IMR-90 (cell line): Measurements from ENCODE around the gene ZCCHC24. TPM values are rescaled to one million over a fixed set of nuclear protein-coding genes. Genes with fewer than 3 reads are reported as not detected.

Experiments used
- ATAC-seq: fragments of 200-7000 bp; cut with Tn5 transposase; 2 replicates; pipeline ENCODE4 v1.9.1; 2020; ENCODE audit warnings: low read depth, mild to moderate bottlenecking, moderate library complexity
- BruUV-seq: library from RNA; stranded (reverse); fragments of 400-500 nt; replicated peaks from 2 replicates; lab custom pipeline; 2021; lab: Mats Ljungman, UMichigan
- CTCF ChIA-PET: fragments of 300-600 bp; formaldehyde crosslinking; extraction: SDS; loops from one replicate; lab custom pipeline; 2021; ENCODE audit warnings: antibody characterized with exemption; lab: Yijun Ruan, JAX
- POLR2A ChIA-PET: fragments of 300-600 bp; sonication (Branson Sonifier 250); formaldehyde crosslinking; loops from one replicate; lab custom pipeline; 2022; ENCODE audit warnings: antibody characterized with exemption; ENCODE audit not compliant: unreplicated experiment; lab: Charles Lee
- DNase-seq: peaks from one replicate; pipeline ENCODE4 v3.0.0; 2013
- H2AFZ ChIP-seq: replicated peaks from 2 replicates; pipeline ENCODE3; 2013; ENCODE audit warnings: low read length, mild to moderate bottlenecking; ENCODE audit not compliant: poor library complexity
- H2AK5ac ChIP-seq: 2 replicates; pipeline ENCODE4 v1.6.1; 2013; ENCODE audit warnings: low read depth, low read length, inconsistent platforms
- H2AK9ac ChIP-seq: replicated peaks from 2 replicates; pipeline ENCODE3; 2013; ENCODE audit warnings: mild to moderate bottlenecking, low read depth, low read length, moderate library complexity; ENCODE audit not compliant: poor library complexity
- H2BK120ac ChIP-seq: 2 replicates; pipeline ENCODE4 v1.6.1; 2013; ENCODE audit warnings: low read depth, low read length, inconsistent platforms
- H2BK15ac ChIP-seq: 3 replicates; pipeline ENCODE4 v1.6.1; 2013; ENCODE audit warnings: low read depth, low read length, inconsistent platforms
- H2BK20ac ChIP-seq: 2 replicates; pipeline ENCODE4 v1.6.1; 2013; ENCODE audit warnings: low read depth, mild to moderate bottlenecking, inconsistent platforms, low read length, moderate library complexity
- H2BK5ac ChIP-seq: 2 replicates; pipeline ENCODE4 v1.6.1; 2013; ENCODE audit warnings: mild to moderate bottlenecking, low read depth, low read length, inconsistent platforms; ENCODE audit not compliant: poor library complexity, severe bottlenecking
- H3K14ac ChIP-seq: replicated peaks from 2 replicates; pipeline ENCODE4 v1.6.1; 2013; ENCODE audit warnings: low read depth, low read length, inconsistent platforms
- H3K18ac ChIP-seq: 2 replicates; pipeline ENCODE4 v1.6.1; 2013; ENCODE audit warnings: low read depth, low read length, control low read depth
- H3K23ac ChIP-seq: 2 replicates; pipeline ENCODE4 v1.6.1; 2013; ENCODE audit warnings: low read depth, low read length, inconsistent platforms
- H3K27ac ChIP-seq: 2 replicates; pipeline ENCODE4 v1.5.1; 2013; ENCODE audit warnings: mild to moderate bottlenecking, control low read depth, low read length; ENCODE audit not compliant: insufficient read depth
- H3K27me3 ChIP-seq: 2 replicates; pipeline ENCODE4 v1.6.1; 2013; ENCODE audit warnings: low read length; ENCODE audit not compliant: control insufficient read depth, insufficient read depth
- H3K36me3 ChIP-seq: 2 replicates; pipeline ENCODE4 v1.6.1; 2013; ENCODE audit warnings: low read length, mixed read lengths; ENCODE audit not compliant: control insufficient read depth, insufficient read depth
- H3K4ac ChIP-seq: 2 replicates; pipeline ENCODE4 v1.6.1; 2013; ENCODE audit warnings: low read depth, low read length, inconsistent platforms
- H3K4me1 ChIP-seq: 2 replicates; pipeline ENCODE4 v1.6.1; 2013; ENCODE audit warnings: low read length, mixed read lengths; ENCODE audit not compliant: control insufficient read depth, insufficient read depth
- H3K4me2 ChIP-seq: 2 replicates; pipeline ENCODE4 v1.6.1; 2013; ENCODE audit warnings: low read depth, mild to moderate bottlenecking, control low read depth, low read length, moderate library complexity
- H3K4me3 ChIP-seq: 2 replicates; pipeline ENCODE4 v1.5.1; 2013; ENCODE audit warnings: low read depth, mild to moderate bottlenecking, control low read depth, low read length, moderate library complexity; ENCODE audit not compliant: insufficient read depth
- H3K56ac ChIP-seq: 2 replicates; pipeline ENCODE4 v1.6.1; 2013; ENCODE audit warnings: low read length, inconsistent platforms; ENCODE audit not compliant: insufficient read depth; ENCODE audit errors: extremely low read depth
- H3K79me1 ChIP-seq, 2 experiments: 2 replicates each; pipeline ENCODE4 v1.6.1; 2013; ENCODE audit warnings: low read length in 2 of 2, inconsistent platforms in 1 of 2, low read depth in 1 of 2
- H3K9ac ChIP-seq: 2 replicates; pipeline ENCODE4 v1.6.1; 2013; ENCODE audit warnings: low read depth, low read length, control low read depth
- H3K9me1 ChIP-seq: 2 replicates; pipeline ENCODE4 v1.6.1; 2013; ENCODE audit warnings: low read length, inconsistent platforms; ENCODE audit not compliant: insufficient read depth
- H3K9me3 ChIP-seq: 2 replicates; pipeline ENCODE4 v1.6.1; 2013; ENCODE audit warnings: low read length; ENCODE audit not compliant: control insufficient read depth, insufficient read depth
- H4K20me1 ChIP-seq: 2 replicates; pipeline ENCODE4 v1.6.1; 2013; ENCODE audit warnings: low read length, inconsistent platforms; ENCODE audit not compliant: insufficient read depth
- H4K5ac ChIP-seq: 2 replicates; pipeline ENCODE4 v1.6.1; 2013; ENCODE audit warnings: mild to moderate bottlenecking, low read depth, low read length, control low read depth
- H4K8ac ChIP-seq, 2 experiments: 2 replicates each; pipeline ENCODE4 v1.6.1; 2013; ENCODE audit warnings: low read depth in 2 of 2, low read length in 2 of 2, control low read depth in 1 of 2, inconsistent platforms in 1 of 2
- H4K91ac ChIP-seq: 2 replicates; pipeline ENCODE4 v1.6.1; 2013; ENCODE audit warnings: low read depth, low read length, inconsistent platforms; ENCODE audit not compliant: insufficient read depth
- NFE2L2 ChIP-seq: fragments of 150-350 bp; IDR thresholded peaks from 2 replicates; pipeline ENCODE4 v1.6.1; 2016; ENCODE audit warnings: low read depth, mild to moderate bottlenecking, low read length
- RCOR1 ChIP-seq: IDR thresholded peaks from 2 replicates; pipeline ENCODE4 v1.6.1; 2012; ENCODE audit warnings: mild to moderate bottlenecking, low read length, improper control_type of control experiment; ENCODE audit not compliant: insufficient replicate concordance
- RFX5 ChIP-seq: IDR thresholded peaks from 2 replicates; pipeline ENCODE4 v1.8.0; 2012; ENCODE audit warnings: low read depth, mild to moderate bottlenecking, low read length, moderate library complexity
- WGBS, 2 experiments: methylation state at CpG; one replicate each; pipeline versions ENCODE4 v1.1.5 to v1.1.7; 2013; ENCODE audit warnings: missing lambda C conversion rate in 2 of 2; ENCODE audit not compliant: insufficient read length in 1 of 2; ENCODE audit errors: extremely low coverage in 2 of 2; 5-methylcytosine and 5-hydroxymethylcytosine counted together
- dilution Hi-C: fragments of 300-500 bp; cut with HindIII; formaldehyde crosslinking; loops from one replicate; pipeline ENCODE4 v1.14.3; 2018; ENCODE audit warnings: low sequenced_read_pairs; ENCODE audit not compliant: unreplicated experiment
- in situ Hi-C: fragments of 300-500 bp; cut with MboI; formaldehyde crosslinking; loops from 3 replicates; pipeline ENCODE4 v1.14.3; 2019; ENCODE audit warnings: low sequenced_read_pairs, inconsistent platforms, mixed read lengths
- intact Hi-C: fragments of 100-400 bp; cut with micrococcal nuclease; formaldehyde crosslinking; loops from 2 replicates; pipeline ENCODE4 v1.10.0; 2022
- polyA plus RNA-seq, 3 experiments: library from polyadenylated mRNA; depleted of rRNA; stranded (reverse); fragments of >200 nt; gene quantifications; 2 replicates each; pipeline ENCODE4 v1.2.3, GENCODE V29; 2012; ENCODE audit warnings: low replicate concordance in 1 of 3
- total RNA-seq: library from RNA; depleted of rRNA; stranded (reverse); fragments of >200 nt; gene quantifications from 2 replicates; pipeline ENCODE4 v1.2.3, GENCODE V29; 2012

Gene ZCCHC24
- total and polyA plus RNA-seq, 2 of the 4 experiments (the other 2 are of a cell fraction): 15.1 to 25.9 TPM

- Histone ChIP-seq H3K9me1 (peaks cover 24% of the 10 kb centered on the region), H3K14ac (no peak overlapping the region), H2AK5ac (no peak overlapping the region), H4K20me1 (peaks cover 58% of the 10 kb centered on the region), H3K9ac (no peak overlapping the region), H3K27ac (no peak overlapping the region), H4K8ac (no peak overlapping the region), H4K5ac (no peak overlapping the region), H3K79me1 (peaks cover 30 to 67% of the 10 kb centered on the region in 2 experiments), H3K9me3 (no peaks in the 10 kb centered on the region), H2BK5ac (no peak overlapping the region), H2BK15ac (no peak overlapping the region), H3K56ac (no peak overlapping the region), H3K4me2 (no peak overlapping the region), H3K4me1 (peaks cover 15% of the 10 kb centered on the region), H3K36me3 (peaks cover 61% of the 10 kb centered on the region), H3K18ac (no peak overlapping the region), H2AK9ac (no peak overlapping the region), H2AFZ (no peak overlapping the region), H4K91ac (no peak overlapping the region), H3K23ac (no peak overlapping the region), H3K27me3 (no peaks in the 10 kb centered on the region), H2BK20ac (no peak overlapping the region), H3K4ac (no peak overlapping the region), H2BK120ac (no peak overlapping the region), H3K4me3 (no peak overlapping the region)
- 91% methylated on average over 4 of the region's 21 CpGs; no CpG with 5 or more reads in 1 of the 2 experiments for whole genome bisulfite sequencing, 2 experiments
- DNase-seq (no peak), ATAC-seq (no peak)
- dilution Hi-C loops (no loop called here), intact Hi-C loops (no loop called here), in situ Hi-C loops (no loop called here)
- CTCF ChIA-PET: no interaction called here
- no peak for TF ChIP-seq RFX5
- TF ChIP-seq RCOR1: no peak
- TF ChIP-seq NFE2L2: no peak
- BruUV-seq: no TSS peak
- POLR2A ChIA-PET: interaction anchor here (0.6 kb wide), 1 partner anchor 77 kb away, joined by 3 read pairs; no protein-coding TSS in a partner anchor
Observed at GRCh38 chr10:79350407-79351154, 94.8 kb downstream of the ZCCHC24 start.
